ENCODE data around the gene USP54.

Gene USP54

GRCh38 chr10:73545357-73545756, 45.8 kb downstream of the USP54 start:
- H3K36me3 ChIP-seq (ENCODE audit: control insufficient read depth, low read length), result no peaks in the 10 kb centered on the region
- H3K4me2 ChIP-seq (ENCODE audit: low read length), result no peak overlapping the region
- no peaks in the 10 kb centered on the region for H3K4me1 ChIP-seq (ENCODE audit: control insufficient read depth, low read length)
- H3F3A ChIP-seq (ENCODE audit: control insufficient read depth, insufficient read depth), result no peaks in the 10 kb centered on the region
- no peaks in the 10 kb centered on the region for H3K9me3 ChIP-seq (ENCODE audit: control insufficient read depth, insufficient read depth, low read length)
- H3K4me3 ChIP-seq (ENCODE audit: low read length), result no peak overlapping the region
- H3K27me3 ChIP-seq (ENCODE audit: control insufficient read depth, low read length), result no peaks in the 10 kb centered on the region
- TF ChIP-seq CTCF (IDR thresholded peaks at IDR 0.05; ENCODE audit: low read depth, low read length, poor library complexity, severe bottlenecking) (no peak), EZH2phosphoT487 (IDR thresholded peaks at IDR 0.05; ENCODE audit: borderline replicate concordance, low read length) (no peak)
- no peaks in the 10 kb centered on the region for H3K79me2 ChIP-seq (ENCODE audit: control insufficient read depth, low read length)
- H3K27ac ChIP-seq (ENCODE audit: low read depth, low read length), result no peak overlapping the region
- H3K9me2 ChIP-seq (replicated peaks; ENCODE audit: control insufficient read depth, low read length), result no peaks in the 10 kb centered on the region
- no peaks in the 10 kb centered on the region for H4K20me1 ChIP-seq (ENCODE audit: control insufficient read depth, insufficient read depth, low read depth, low read length)

DNA sequence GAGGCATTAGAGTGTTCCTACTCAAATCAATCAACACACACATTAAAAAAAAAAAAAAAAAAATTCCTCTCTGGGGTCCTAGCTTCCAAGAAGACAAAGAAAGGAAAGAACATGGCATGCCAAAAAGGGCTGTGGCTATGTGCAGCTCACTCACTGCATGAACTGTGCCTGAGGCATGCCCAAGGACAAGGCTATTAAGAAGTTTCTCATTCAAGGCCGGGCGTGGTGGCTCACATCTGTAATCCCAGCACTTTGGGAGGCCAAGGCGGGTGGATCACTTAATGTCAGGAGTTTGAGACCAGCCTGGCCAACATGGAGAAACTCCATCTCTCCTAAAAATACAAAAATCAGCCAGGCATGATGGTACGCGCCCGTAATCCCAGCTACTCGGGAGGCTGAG, 53.4 kb downstream of the USP54 start:
- no peak for TF ChIP-seq EZH2phosphoT487 (IDR thresholded peaks at IDR 0.05; ENCODE audit: borderline replicate concordance, low read length)
- no peak for TF ChIP-seq CTCF (IDR thresholded peaks at IDR 0.05; ENCODE audit: low read depth, low read length, poor library complexity, severe bottlenecking)
- no peak overlapping the region for H3K4me3 ChIP-seq (ENCODE audit: low read length)
- no peak overlapping the region for H3K27ac ChIP-seq (ENCODE audit: low read depth, low read length)
- no peaks in the 10 kb centered on the region for H3K27me3 ChIP-seq (ENCODE audit: control insufficient read depth, low read length)
- no peak overlapping the region for H3K4me2 ChIP-seq (ENCODE audit: low read length)
- H3K79me2 ChIP-seq (ENCODE audit: control insufficient read depth, low read length), result no peaks in the 10 kb centered on the region
- no peaks in the 10 kb centered on the region for H3F3A ChIP-seq (ENCODE audit: control insufficient read depth, insufficient read depth)
- H4K20me1 ChIP-seq (ENCODE audit: control insufficient read depth, insufficient read depth, low read depth, low read length), result no peaks in the 10 kb centered on the region
- no peaks in the 10 kb centered on the region for H3K4me1 ChIP-seq (ENCODE audit: control insufficient read depth, low read length)
- no peaks in the 10 kb centered on the region for H3K9me3 ChIP-seq (ENCODE audit: control insufficient read depth, insufficient read depth, low read length)
- no peaks in the 10 kb centered on the region for H3K36me3 ChIP-seq (ENCODE audit: control insufficient read depth, low read length)
- no peaks in the 10 kb centered on the region for H3K9me2 ChIP-seq (replicated peaks; ENCODE audit: control insufficient read depth, low read length)

DNA sequence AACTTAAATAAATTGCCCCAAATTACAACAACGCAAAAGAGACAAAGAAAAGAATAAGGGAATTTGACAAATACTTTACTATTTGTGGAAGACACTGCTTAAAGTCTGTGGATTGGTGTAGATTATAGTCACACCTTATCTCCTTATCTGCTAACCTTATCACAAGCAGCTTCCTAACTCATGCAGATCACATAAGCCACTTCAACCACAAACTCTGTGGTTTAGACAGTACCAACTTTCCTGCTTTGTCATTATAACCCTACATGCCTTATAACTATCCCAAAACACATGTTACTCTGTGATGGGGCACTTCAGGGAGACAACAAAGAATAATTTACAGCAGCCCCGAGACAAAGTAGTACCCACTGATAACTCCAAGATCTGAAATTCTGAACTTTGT, 53.9 kb downstream of the USP54 start:
- Histone ChIP-seq H3K27ac (ENCODE audit: low read depth, low read length) (no peak overlapping the region), H4K20me1 (ENCODE audit: control insufficient read depth, insufficient read depth, low read depth, low read length) (no peaks in the 10 kb centered on the region), H3K9me3 (ENCODE audit: control insufficient read depth, insufficient read depth, low read length) (no peaks in the 10 kb centered on the region), H3K27me3 (ENCODE audit: control insufficient read depth, low read length) (no peaks in the 10 kb centered on the region), H3K4me1 (ENCODE audit: control insufficient read depth, low read length) (no peaks in the 10 kb centered on the region), H3K79me2 (ENCODE audit: control insufficient read depth, low read length) (no peaks in the 10 kb centered on the region), H3K36me3 (ENCODE audit: control insufficient read depth, low read length) (no peaks in the 10 kb centered on the region), H3K4me2 (ENCODE audit: low read length) (no peak overlapping the region), H3K9me2 (replicated peaks; ENCODE audit: control insufficient read depth, low read length) (no peaks in the 10 kb centered on the region), H3K4me3 (ENCODE audit: low read length) (no peak overlapping the region), H3F3A (ENCODE audit: control insufficient read depth, insufficient read depth) (no peaks in the 10 kb centered on the region)
- no peak for TF ChIP-seq CTCF (IDR thresholded peaks at IDR 0.05; ENCODE audit: low read depth, low read length, poor library complexity, severe bottlenecking)
- TF ChIP-seq EZH2phosphoT487 (IDR thresholded peaks at IDR 0.05; ENCODE audit: borderline replicate concordance, low read length), result no peak

- Histone ChIP-seq H3K4me3 (ENCODE audit: low read length) (no peak overlapping the region), H3K36me3 (ENCODE audit: control insufficient read depth, low read length) (no peaks in the 10 kb centered on the region)
These were observed 56.3 kb downstream of the USP54 start for GRCh38 chr10:73534857-73535256.

More at GRCh38 chr10:73534857-73535256, 56.3 kb downstream of the USP54 start:
- H3K4me2 ChIP-seq (ENCODE audit: low read length), result no peak overlapping the region
- H3K9me3 ChIP-seq (ENCODE audit: control insufficient read depth, insufficient read depth, low read length), result no peaks in the 10 kb centered on the region
- TF ChIP-seq CTCF (IDR thresholded peaks at IDR 0.05; ENCODE audit: low read depth, low read length, poor library complexity, severe bottlenecking), result no peak
- no peak for TF ChIP-seq EZH2phosphoT487 (IDR thresholded peaks at IDR 0.05; ENCODE audit: borderline replicate concordance, low read length)
- H3K27me3 ChIP-seq (ENCODE audit: control insufficient read depth, low read length), result no peaks in the 10 kb centered on the region
- no peaks in the 10 kb centered on the region for H3K79me2 ChIP-seq (ENCODE audit: control insufficient read depth, low read length)
- H3K4me1 ChIP-seq (ENCODE audit: control insufficient read depth, low read length), result no peaks in the 10 kb centered on the region
- H3F3A ChIP-seq (ENCODE audit: control insufficient read depth, insufficient read depth), result no peaks in the 10 kb centered on the region
- H4K20me1 ChIP-seq (ENCODE audit: control insufficient read depth, insufficient read depth, low read depth, low read length), result no peaks in the 10 kb centered on the region
- no peak overlapping the region for H3K27ac ChIP-seq (ENCODE audit: low read depth, low read length)
- H3K9me2 ChIP-seq (replicated peaks; ENCODE audit: control insufficient read depth, low read length), result no peaks in the 10 kb centered on the region

Data from DOHH2 (cell line).